Neural progenitor cell (in vitro differentiated cells): ENCODE data around the gene URAD.

ENCODE experiments used
- CTCF ChIP-seq: fragments of 200-600 bp; sonication (generic); IDR thresholded peaks from 2 replicates; pipeline ENCODE4 v1.5.1; 2017; ENCODE audit warnings: antibody characterized with exemption, mild to moderate bottlenecking
- EZH2 ChIP-seq: fragments of 200-600 bp; sonication (generic); IDR thresholded peaks from 2 replicates; pipeline ENCODE4 v1.6.1; 2017; ENCODE audit warnings: antibody characterized with exemption, mild to moderate bottlenecking, moderate library complexity
- EZH2phosphoT487 ChIP-seq: fragments of 200-600 bp; sonication (generic); IDR thresholded peaks from 2 replicates; pipeline ENCODE4 v1.6.1; 2017; ENCODE audit warnings: antibody characterized with exemption

GRCh38 chr13:28037399-28037798, 48.9 kb upstream of the URAD start:
- no peak for TF ChIP-seq CTCF
- no peak for TF ChIP-seq EZH2
- no peak for TF ChIP-seq EZH2phosphoT487
